GM03348 (cell line): ENCODE measurements around the gene VPS50.
"Not testable (repeated sequence)": the region's sequence is repeated elsewhere in the genome, so short reads cannot be mapped to it uniquely, and the experiment has no call there.

Experiments
- DNase-seq: peaks from one replicate; pipeline ENCODE4 v3.0.0; 2012; ENCODE audit warnings: low spot score

The VPS50 gene

GRCh38 chr7:93331706-93332105 lies 99.5 kb downstream of the VPS50 start:
- no peak for DNase-seq

GRCh38 chr7:93332172-93332571 lies 100.0 kb downstream of the VPS50 start:
- no peak for DNase-seq

- DNase-seq, result no peak
Measured at GRCh38 chr7:93337052-93337451, 104.9 kb downstream of the VPS50 start.

DNA sequence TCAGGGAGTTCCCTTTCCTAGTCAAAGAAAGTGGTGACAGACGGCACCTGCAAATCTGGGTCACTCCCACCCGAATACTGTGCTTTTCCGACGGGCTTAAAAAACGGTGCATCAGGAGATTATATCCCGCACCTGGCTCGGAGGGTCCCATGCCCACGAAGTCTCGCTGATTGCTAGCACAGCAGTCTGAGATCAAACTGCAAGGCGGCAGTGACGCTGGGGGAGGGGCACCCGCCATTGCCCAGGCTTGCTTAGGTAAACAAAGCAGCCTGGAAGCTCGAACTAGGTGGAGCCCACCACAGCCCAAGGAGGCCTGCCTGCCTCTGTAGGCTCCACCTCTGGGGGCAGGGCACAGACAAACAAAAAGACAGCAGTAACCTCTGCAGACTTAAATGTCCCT lies 110.0 kb downstream of the VPS50 start:
- DNase-seq, result not testable (repeated sequence)

- no peak for DNase-seq
Measured at GRCh38 chr7:93350338-93350737, 118.2 kb downstream of the VPS50 start.

GRCh38 chr7:93352881-93353280 lies 120.7 kb downstream of the VPS50 start:
- no peak for DNase-seq

DNA sequence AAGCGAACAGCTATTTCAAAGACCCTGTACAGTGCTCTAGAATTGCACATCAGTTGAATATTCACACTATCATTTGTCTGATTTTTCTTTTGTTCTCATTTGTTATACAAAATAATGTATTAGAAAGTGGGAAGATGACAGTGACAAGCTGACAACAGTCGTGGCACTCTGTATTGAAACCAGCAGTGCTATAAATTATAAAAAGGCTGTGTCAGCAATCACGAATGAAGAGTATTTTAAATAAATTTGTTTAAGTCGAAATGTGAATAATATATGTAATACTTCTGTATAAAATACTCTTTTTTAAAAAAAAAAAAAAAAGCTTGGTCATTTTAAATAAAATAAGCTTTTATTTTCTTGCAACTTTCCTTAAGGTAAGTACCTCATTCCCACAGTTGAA lies 122.6 kb downstream of the VPS50 start:
- DNase-seq, result no peak

GRCh38 chr7:93359520-93360198 lies 127.5 kb downstream of the VPS50 start:
- DNase-seq, result no peak

GRCh38 chr7:93361853-93362252 lies 129.7 kb downstream of the VPS50 start:
- DNase-seq, result no peak

DNA sequence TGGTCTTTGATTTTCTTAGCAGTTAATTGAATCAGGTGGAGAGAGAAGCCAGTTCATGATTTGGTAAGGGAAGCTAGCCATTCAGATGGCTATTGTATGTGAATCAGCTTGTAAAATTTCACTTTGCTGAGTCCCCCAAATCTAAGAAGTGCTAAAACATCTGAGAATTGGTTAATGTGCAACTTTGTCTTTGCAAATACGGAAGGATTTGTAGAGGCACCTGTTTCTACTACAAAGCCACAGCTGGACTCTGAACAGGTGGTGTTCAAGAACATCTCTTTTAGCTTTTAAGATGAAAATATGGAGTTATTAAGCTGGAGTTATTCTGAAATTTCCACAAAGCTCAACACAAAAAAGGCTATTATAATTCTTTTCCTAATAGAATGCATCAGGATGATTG lies 132.6 kb downstream of the VPS50 start:
- no peak for DNase-seq

- DNase-seq, result no peak
Measured at GRCh38 chr7:93365341-93365740, 133.2 kb downstream of the VPS50 start.

DNA sequence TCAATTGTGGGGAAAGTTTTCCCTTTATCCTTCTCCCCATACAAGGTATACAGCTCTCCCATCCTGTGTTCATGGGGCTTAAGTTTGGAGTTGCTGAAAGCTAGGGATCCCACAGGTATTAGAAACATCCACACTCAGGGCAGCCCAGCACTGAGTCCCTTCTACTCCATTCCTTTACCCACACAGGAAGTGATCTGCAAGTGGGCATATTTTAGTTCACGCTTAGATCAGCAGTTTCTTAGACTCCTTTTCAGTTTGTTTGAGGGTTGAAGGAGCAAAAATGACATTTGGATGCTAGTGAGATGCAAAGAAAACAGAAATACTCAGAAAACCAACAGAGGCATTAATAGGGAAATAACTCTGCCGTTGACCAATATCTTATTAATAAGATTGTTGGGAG lies 134.7 kb downstream of the VPS50 start:
- DNase-seq, result no peak

GRCh38 chr7:93367254-93367653 lies 135.1 kb downstream of the VPS50 start:
- DNase-seq, result no peak

DNA sequence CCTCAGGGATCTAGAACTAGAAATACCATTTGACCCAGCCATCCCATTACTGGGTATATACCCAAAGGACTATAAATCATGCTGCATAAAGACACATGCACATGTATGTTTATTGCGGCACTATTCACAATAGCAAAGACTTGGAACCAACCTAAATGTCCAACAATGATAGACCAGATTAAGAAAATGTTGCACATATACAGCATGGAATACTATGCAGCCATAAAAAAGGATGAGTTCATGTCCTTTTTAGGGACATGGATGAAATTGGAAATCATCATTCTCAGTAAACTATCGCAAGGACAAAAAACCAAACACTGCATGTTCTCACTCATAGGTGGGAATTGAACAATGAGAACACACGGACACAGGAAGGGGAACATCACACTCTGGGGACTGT lies 138.8 kb downstream of the VPS50 start:
- not testable (repeated sequence) for DNase-seq

GRCh38 chr7:93373537-93373936 lies 141.4 kb downstream of the VPS50 start:
- DNase-seq, result no peak

GRCh38 chr7:93374345-93374940 lies 142.3 kb downstream of the VPS50 start:
- peak; percentile 50 for DNase-seq

- no peak for DNase-seq
Measured at GRCh38 chr7:93375603-93376002, 143.4 kb downstream of the VPS50 start.

DNA sequence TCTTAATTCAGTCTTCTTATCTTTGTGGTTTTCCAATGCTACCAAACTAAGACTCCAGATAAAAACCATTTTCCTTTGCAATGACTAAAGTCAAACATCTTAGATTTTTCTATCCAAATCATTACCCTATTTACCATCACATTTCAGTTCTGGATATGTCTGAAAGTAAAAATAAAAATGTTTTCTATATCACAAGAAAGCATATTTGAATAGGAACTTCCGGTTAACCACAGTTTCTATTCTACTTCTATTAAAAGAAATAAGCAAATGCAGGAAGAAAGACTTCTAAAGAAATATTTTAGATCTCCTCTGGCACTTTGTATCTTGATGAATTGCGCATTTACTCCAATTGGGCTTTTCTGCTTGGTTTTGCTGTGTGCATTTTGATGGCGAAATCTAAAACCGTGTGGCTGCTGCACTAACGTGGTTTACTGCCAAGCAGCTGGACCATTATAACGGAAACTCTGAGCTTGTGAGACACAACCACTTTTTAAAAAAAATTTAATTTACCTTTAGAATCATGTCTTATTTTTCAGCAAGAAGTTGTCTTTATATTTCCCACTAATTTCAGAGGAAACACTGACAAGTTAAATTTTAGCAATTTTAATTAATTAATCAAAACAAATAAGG lies 146.1 kb downstream of the VPS50 start:
- no peak for DNase-seq

- DNase-seq, result no peak
Measured at GRCh38 chr7:93382362-93382761, 150.2 kb downstream of the VPS50 start.

GRCh38 chr7:93390660-93391059 lies 158.5 kb downstream of the VPS50 start:
- DNase-seq, result no peak

DNA sequence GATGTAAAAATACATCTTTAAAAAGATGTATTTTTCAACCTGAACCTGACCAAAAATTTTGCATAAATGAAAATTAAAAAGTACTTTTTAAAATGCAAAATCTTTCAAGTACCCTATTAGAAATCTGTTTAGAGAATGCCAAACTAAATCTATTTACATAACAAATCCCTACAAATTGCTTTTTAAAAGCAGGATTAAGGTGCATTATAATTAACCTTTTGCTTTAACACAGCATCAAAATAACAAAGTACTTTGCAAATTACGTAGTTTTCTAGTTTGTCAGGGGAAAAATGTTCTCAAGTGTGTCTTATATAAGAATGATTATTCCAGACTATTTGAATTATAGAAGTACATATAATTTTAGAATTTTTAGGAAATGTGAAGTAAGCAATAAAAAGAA lies 160.8 kb downstream of the VPS50 start:
- no peak for DNase-seq

GRCh38 chr7:93399642-93400041 lies 167.5 kb downstream of the VPS50 start:
- no peak for DNase-seq

GRCh38 chr7:93402944-93403343 lies 170.8 kb downstream of the VPS50 start:
- DNase-seq, result peak; percentile 4

DNA sequence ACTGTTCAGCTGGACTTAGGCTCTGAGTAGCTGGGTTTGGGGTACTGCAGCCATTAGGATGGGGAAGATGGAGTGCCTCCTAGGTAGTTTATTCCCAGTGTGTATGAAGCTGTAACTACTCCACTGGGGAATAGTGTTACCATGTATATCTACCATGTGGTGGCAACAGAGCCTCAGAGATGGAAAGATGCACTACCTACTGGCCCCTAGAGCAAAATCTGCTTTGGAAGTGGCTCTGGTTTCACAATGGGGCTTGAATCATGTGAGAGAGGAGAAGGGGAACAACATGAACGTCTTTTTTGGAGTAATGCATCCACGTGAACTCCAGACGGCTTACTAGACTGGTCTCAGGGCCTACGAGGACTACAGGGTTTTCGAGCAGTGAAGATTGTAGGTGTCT lies 175.1 kb downstream of the VPS50 start:
- no peak for DNase-seq
